Parathyroid adenoma (tissue), 2 donors: ENCODE results near the gene PARP12.
A peak's percentile ranks its signal among the peaks of the same experiment; 100 is the strongest.

Source experiments
- H2AFZ ChIP-seq: fragments of 300-600 bp; sonication (generic); one replicate; pipeline ENCODE4 v1.7.0; 2017; ENCODE audit warnings: antibody characterized with exemption, mild to moderate bottlenecking
- H3K27ac ChIP-seq: fragments of 300-600 bp; sonication (generic); one replicate; pipeline ENCODE4 v1.7.0; 2017
- H3K27me3 ChIP-seq: fragments of 300-600 bp; sonication (generic); one replicate; pipeline ENCODE4 v1.7.0; 2017; ENCODE audit warnings: low read length; ENCODE audit not compliant: control insufficient read depth, insufficient read depth
- H3K36me3 ChIP-seq: fragments of 300-600 bp; sonication (generic); one replicate; pipeline ENCODE4 v1.7.0; 2017; ENCODE audit warnings: low read length; ENCODE audit not compliant: control insufficient read depth, insufficient read depth
- H3K4me1 ChIP-seq: fragments of 300-600 bp; sonication (generic); one replicate; pipeline ENCODE4 v1.7.0; 2017; ENCODE audit warnings: control low read depth
- H3K4me2 ChIP-seq: fragments of 300-600 bp; sonication (generic); one replicate; pipeline ENCODE4 v1.7.0; 2017; ENCODE audit warnings: low read length
- H3K4me3 ChIP-seq: fragments of 300-600 bp; sonication (generic); one replicate; pipeline ENCODE4 v1.7.0; 2017; ENCODE audit warnings: low read depth, low read length
- H3K79me2 ChIP-seq: fragments of 300-600 bp; sonication (generic); one replicate; pipeline ENCODE4 v1.7.0; 2017; ENCODE audit warnings: control low read depth
- H3K9ac ChIP-seq: fragments of 300-600 bp; sonication (generic); one replicate; pipeline ENCODE4 v1.7.0; 2017; ENCODE audit warnings: mild to moderate bottlenecking
- H3K9me3 ChIP-seq: fragments of 300-600 bp; sonication (generic); one replicate; pipeline ENCODE4 v1.7.0; 2017; ENCODE audit warnings: low read length; ENCODE audit not compliant: control insufficient read depth
- CTCF ChIP-seq: fragments of 300-600 bp; sonication (generic); IDR thresholded peaks from one replicate; pipeline ENCODE4 v1.7.0; 2017; ENCODE audit warnings: antibody characterized with exemption, mild to moderate bottlenecking
- donor health status: primary hyperparathyroidism.

PARP12 gene

GRCh38 chr7:140005754-140006503 lies 56.8 kb downstream of the PARP12 start:
- Histone ChIP-seq H3K4me1 (no peaks in the 10 kb centered on the region), H2AFZ (no peak overlapping the region), H3K9ac (no peak overlapping the region), H3K27ac (no peak overlapping the region), H3K36me3 (no peaks in the 10 kb centered on the region), H3K9me3 (no peaks in the 10 kb centered on the region), H3K4me3 (no peak overlapping the region), H3K27me3 (no peaks in the 10 kb centered on the region), H3K79me2 (no peaks in the 10 kb centered on the region), H3K4me2 (no peak overlapping the region)
- peak; percentile 17 for TF ChIP-seq CTCF

- no peak overlapping the region for H3K9ac ChIP-seq
- H3K36me3 ChIP-seq, result no peaks in the 10 kb centered on the region
- no peaks in the 10 kb centered on the region for H3K27me3 ChIP-seq
- H3K9me3 ChIP-seq, result no peaks in the 10 kb centered on the region
- H3K4me3 ChIP-seq, result no peak overlapping the region
- H3K79me2 ChIP-seq, result no peaks in the 10 kb centered on the region
- no peak for TF ChIP-seq CTCF
- no peak overlapping the region for H3K4me2 ChIP-seq
- H2AFZ ChIP-seq, result no peak overlapping the region
- H3K4me1 ChIP-seq, result no peaks in the 10 kb centered on the region
- no peak overlapping the region for H3K27ac ChIP-seq
These were observed 57.4 kb downstream of the PARP12 start for GRCh38 chr7:140005341-140005740.

- no peak overlapping the region for H3K4me2 ChIP-seq
- no peak overlapping the region for H3K4me3 ChIP-seq
- no peaks in the 10 kb centered on the region for H3K4me1 ChIP-seq
- no peaks in the 10 kb centered on the region for H3K79me2 ChIP-seq
- TF ChIP-seq CTCF, result no peak
- no peak overlapping the region for H3K27ac ChIP-seq
- no peak overlapping the region for H2AFZ ChIP-seq
- H3K9ac ChIP-seq, result no peak overlapping the region
- no peaks in the 10 kb centered on the region for H3K36me3 ChIP-seq
- no peaks in the 10 kb centered on the region for H3K27me3 ChIP-seq
- no peaks in the 10 kb centered on the region for H3K9me3 ChIP-seq
These were observed 58.1 kb downstream of the PARP12 start for GRCh38 chr7:140004672-140005071.

- no peak overlapping the region for H3K9ac ChIP-seq
- no peak overlapping the region for H2AFZ ChIP-seq
- H3K27me3 ChIP-seq, result no peaks in the 10 kb centered on the region
- no peaks in the 10 kb centered on the region for H3K9me3 ChIP-seq
- H3K4me3 ChIP-seq, result no peak overlapping the region
- no peaks in the 10 kb centered on the region for H3K4me1 ChIP-seq
- H3K79me2 ChIP-seq, result no peaks in the 10 kb centered on the region
- TF ChIP-seq CTCF, result no peak
- no peak overlapping the region for H3K4me2 ChIP-seq
- no peak overlapping the region for H3K27ac ChIP-seq
- no peaks in the 10 kb centered on the region for H3K36me3 ChIP-seq
These were observed 58.8 kb downstream of the PARP12 start for GRCh38 chr7:140003913-140004382.
